Colonic mucosa (tissue), 4 donors: ENCODE results near the gene VDAC1. TPM values are rescaled to one million over a fixed set of nuclear protein-coding genes. Genes with fewer than 3 reads are reported as not detected.
"Not testable (repeated sequence)": the region's sequence is repeated elsewhere in the genome, so short reads cannot be mapped to it uniquely, and the experiment has no call there.

Experiments used
- DNase-seq: peaks from one replicate; pipeline ENCODE4 v3.0.0-alpha.2; 2020
- H3K27ac ChIP-seq: fragments of 200-600 bp; one replicate; pipeline ENCODE4 v1.8.0; 2021
- H3K27me3 ChIP-seq: fragments of 200-600 bp; one replicate; pipeline ENCODE4 v1.8.0; 2021
- H3K36me3 ChIP-seq: fragments of 200-600 bp; one replicate; pipeline ENCODE4 v1.8.0; 2021
- H3K4me1 ChIP-seq: fragments of 200-600 bp; one replicate; pipeline ENCODE4 v1.8.0; 2021; ENCODE audit warnings: mild to moderate bottlenecking
- H3K4me3 ChIP-seq: fragments of 200-600 bp; one replicate; pipeline ENCODE4 v1.8.0; 2021
- H3K9ac ChIP-seq, 2 donors: one replicate each; pipeline ENCODE4 v1.7.0; 2013; ENCODE audit warnings: control low read depth in 2 of 2, low read depth in 2 of 2, low read length in 2 of 2
- H3K9me3 ChIP-seq: fragments of 200-600 bp; one replicate; pipeline ENCODE4 v1.8.0; 2021
- CTCF ChIP-seq: fragments of 200-600 bp; IDR thresholded peaks from one replicate; pipeline ENCODE4 v1.8.0; 2022; ENCODE audit warnings: antibody characterized with exemption, mild to moderate bottlenecking
- intact Hi-C: fragments of 100-400 bp; cut with DNase I; formaldehyde crosslinking; loops from one replicate; pipeline ENCODE4 v1.14.1; 2022
- total RNA-seq, 2 donors: library from RNA; stranded (reverse); fragmentation: NEBNext Ultra II Directional in 1 of 2; extraction: Animal tissue kit (Norgen Biotek cat#: 25700) in 1 of 2; gene quantifications; one replicate each; pipeline ENCODE4 v1.2.1, GENCODE V29; 2021
- donor health status: healthy.
- donor health status: DM: no; HTN: no; CAD: no.
- donor health status: DM: no; HTN: no; CAD: no.

The VDAC1 gene
- total RNA-seq, 2 donors from 2014 or later = 297 to 306 TPM

- no peak for DNase-seq
- Histone ChIP-seq H3K36me3 (no peaks in the 10 kb centered on the region), H3K9ac (no peak overlapping the region), H3K27me3 (no peaks in the 10 kb centered on the region), H3K9me3 (no peaks in the 10 kb centered on the region), H3K4me3 (no peak overlapping the region), H3K27ac (no peak overlapping the region), H3K4me1 (no peaks in the 10 kb centered on the region)
- no peak for TF ChIP-seq CTCF
- intact Hi-C loops = no loop called here
Measured at GRCh38 chr5:134038138-134038537, 33.4 kb upstream of the VDAC1 start.

DNA sequence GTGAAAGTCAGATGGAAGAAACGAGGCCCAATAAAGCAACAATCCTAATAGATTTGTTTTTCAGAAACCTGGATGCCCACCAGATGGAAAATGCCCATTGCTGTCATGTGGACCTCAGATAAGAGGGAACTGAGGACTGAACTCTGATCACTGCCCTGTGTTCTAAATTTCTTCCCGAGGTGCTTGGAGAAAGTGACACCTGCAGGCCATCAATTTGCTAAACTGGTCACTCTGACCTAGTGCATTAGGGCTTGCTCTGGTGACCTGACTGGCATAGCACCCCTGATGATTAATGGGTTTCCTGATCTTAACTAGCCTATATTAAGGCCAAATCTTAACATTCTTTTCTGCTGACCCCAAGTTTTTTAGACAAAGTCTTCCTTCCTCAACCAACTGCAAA, 32.4 kb upstream of the VDAC1 start:
- intact Hi-C loops = no loop called here
- no peak overlapping the region for H3K27ac ChIP-seq
- no peaks in the 10 kb centered on the region for H3K4me1 ChIP-seq
- no peak for DNase-seq
- no peak overlapping the region for H3K9ac ChIP-seq
- H3K27me3 ChIP-seq = no peaks in the 10 kb centered on the region
- no peaks in the 10 kb centered on the region for H3K9me3 ChIP-seq
- no peak overlapping the region for H3K4me3 ChIP-seq
- no peaks in the 10 kb centered on the region for H3K36me3 ChIP-seq
- TF ChIP-seq CTCF = no peak

- no peak for DNase-seq
- no peak overlapping the region for H3K27ac ChIP-seq
- no peaks in the 10 kb centered on the region for H3K9me3 ChIP-seq
- no peaks in the 10 kb centered on the region for H3K36me3 ChIP-seq
- no peak overlapping the region for H3K9ac ChIP-seq
- intact Hi-C loops = no loop called here
- H3K27me3 ChIP-seq = no peaks in the 10 kb centered on the region
- TF ChIP-seq CTCF = no peak
- H3K4me1 ChIP-seq = no peaks in the 10 kb centered on the region
- no peak overlapping the region for H3K4me3 ChIP-seq
Measured at GRCh38 chr5:134034326-134034725, 29.6 kb upstream of the VDAC1 start.

DNA sequence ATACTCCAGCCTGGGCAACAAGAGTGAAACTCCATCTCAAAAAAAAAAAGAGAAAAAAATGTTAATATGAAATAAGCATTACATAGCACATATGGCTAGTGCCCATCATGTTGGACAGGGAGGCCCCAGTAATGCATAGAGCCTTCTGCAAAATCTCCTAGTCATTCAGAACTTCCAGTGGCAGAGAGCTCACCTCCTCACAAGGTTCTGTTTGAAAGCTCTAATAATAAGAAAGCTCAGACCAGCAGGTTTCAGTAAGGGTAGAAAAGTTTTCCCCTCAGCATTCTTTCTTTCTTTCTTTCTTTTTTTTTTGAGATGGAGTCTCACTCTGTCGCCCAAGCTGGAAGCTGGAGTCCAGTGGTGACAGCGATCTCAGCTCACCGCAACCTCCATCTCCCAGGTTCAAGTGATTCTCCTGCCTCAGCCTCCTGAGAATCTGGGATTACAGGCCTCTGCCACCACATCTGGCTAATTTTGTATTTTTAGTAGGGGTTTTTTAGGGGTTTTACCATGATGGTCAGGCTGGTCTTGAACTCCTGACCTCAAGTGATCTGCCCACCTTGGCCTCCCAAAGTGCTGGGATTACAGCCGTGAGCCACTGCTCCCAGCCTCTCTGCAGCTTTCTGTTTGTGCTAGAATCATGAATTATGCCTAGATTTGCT, 25.7 kb upstream of the VDAC1 start:
- H3K9ac ChIP-seq, H3K9me3 ChIP-seq, DNase-seq, H3K36me3 ChIP-seq, H3K27me3 ChIP-seq, intact Hi-C loops, H3K4me1 ChIP-seq, H3K4me3 ChIP-seq, H3K27ac ChIP-seq: not testable (repeated sequence)

DNA sequence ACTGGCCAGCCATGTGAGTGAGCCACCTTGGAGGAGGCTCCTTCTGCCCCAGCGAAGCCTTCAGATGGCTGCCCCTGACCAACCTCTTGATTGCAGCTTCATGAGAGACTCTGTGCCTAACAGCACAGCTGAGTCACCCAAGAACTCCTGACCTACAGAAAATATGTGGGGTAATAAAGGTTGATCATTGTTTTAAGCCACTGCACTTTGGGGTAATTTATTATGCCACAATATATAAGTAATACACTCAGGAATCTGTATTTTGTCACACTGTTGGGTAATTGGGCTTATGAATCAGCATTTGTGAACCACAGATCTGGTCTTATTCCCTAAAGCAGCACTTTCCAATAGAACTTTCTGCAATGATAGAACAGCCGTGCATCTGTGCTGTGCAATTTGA, 24.4 kb upstream of the VDAC1 start:
- no peak overlapping the region for H3K4me3 ChIP-seq
- no peak for TF ChIP-seq CTCF
- intact Hi-C loops = no loop called here
- no peaks in the 10 kb centered on the region for H3K27me3 ChIP-seq
- H3K9ac ChIP-seq = no peak overlapping the region
- H3K27ac ChIP-seq = no peak overlapping the region
- no peaks in the 10 kb centered on the region for H3K9me3 ChIP-seq
- H3K4me1 ChIP-seq = no peaks in the 10 kb centered on the region
- H3K36me3 ChIP-seq = no peaks in the 10 kb centered on the region
- no peak for DNase-seq

DNA sequence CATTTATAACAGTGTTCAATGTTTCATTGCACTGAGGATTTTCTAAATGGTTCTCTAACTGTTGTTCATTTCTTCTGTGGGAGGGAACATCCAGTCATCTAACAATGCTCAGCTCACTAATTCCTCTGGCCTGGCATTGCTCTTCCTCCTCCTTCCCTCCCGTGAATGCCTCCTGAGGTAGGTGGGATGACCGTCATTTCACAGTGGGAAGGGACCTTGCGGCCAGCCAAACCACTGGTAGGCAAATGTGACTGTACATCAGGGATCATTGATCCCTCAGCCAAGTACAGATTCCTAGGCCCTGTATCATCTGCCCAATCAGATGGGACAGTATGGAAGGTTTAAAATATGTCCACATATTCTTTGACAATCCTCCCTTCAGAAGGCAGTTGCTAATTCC, 23.7 kb upstream of the VDAC1 start:
- Histone ChIP-seq H3K36me3 (no peaks in the 10 kb centered on the region), H3K4me3 (no peak overlapping the region), H3K9me3 (no peaks in the 10 kb centered on the region), H3K9ac (no peak overlapping the region), H3K27me3 (no peaks in the 10 kb centered on the region), H3K27ac (no peak overlapping the region), H3K4me1 (no peaks in the 10 kb centered on the region)
- intact Hi-C loops = no loop called here
- no peak for DNase-seq
- no peak for TF ChIP-seq CTCF
